T-helper 2 cell treated with Interferon-gamma antibody and Interleukin-4, amounts not matched to agents 100 ng/mL and 5 ng/mL, for 36 hours (primary cell): ENCODE measurements around the gene CTAGE15. TPM values are rescaled to one million over a fixed set of nuclear protein-coding genes. Genes with fewer than 3 reads are reported as not detected.
"Not testable (repeated sequence)": the region's sequence is repeated elsewhere in the genome, so short reads cannot be mapped to it uniquely, and the experiment has no call there.

ENCODE experiments used
- intact Hi-C: fragments of 100-400 bp; cut with micrococcal nuclease; formaldehyde crosslinking; loops from one replicate; pipeline ENCODE4 v1.15.1; 2023
- total RNA-seq: library from RNA; stranded (reverse); gene quantifications from 2 replicates; pipeline ENCODE4 v1.2.3, GENCODE V29; 2022

The CTAGE15 gene
- 1.3 and 2.0 TPM in 2 replicates for total RNA-seq

DNA sequence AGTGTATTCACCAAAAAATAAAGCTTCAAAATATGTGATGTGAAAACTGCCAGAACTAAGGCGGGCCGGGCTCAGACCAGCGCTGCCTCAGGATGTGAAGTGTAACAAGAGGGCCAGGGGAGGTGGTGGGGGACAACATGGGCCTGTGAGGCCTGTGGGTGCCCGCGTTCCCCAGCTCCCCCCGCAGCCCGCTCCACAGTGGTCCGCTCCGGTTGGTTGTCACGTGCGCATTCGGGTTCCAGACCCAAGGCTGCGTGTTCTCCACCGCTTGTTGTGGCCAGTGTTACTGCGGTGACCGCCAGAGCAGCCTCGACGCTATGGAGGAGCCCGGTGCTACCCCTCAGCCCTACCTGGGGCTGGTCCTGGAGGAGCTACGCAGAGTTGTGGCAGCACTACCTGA lies at the start of gene CTAGE15:
Gene CTAGE15 (plus strand): TSS at position 301 of the 400 bp plus-strand sequence. CDS start 17 bp downstream, at position 318.
- intact Hi-C loops = not testable (repeated sequence)

DNA sequence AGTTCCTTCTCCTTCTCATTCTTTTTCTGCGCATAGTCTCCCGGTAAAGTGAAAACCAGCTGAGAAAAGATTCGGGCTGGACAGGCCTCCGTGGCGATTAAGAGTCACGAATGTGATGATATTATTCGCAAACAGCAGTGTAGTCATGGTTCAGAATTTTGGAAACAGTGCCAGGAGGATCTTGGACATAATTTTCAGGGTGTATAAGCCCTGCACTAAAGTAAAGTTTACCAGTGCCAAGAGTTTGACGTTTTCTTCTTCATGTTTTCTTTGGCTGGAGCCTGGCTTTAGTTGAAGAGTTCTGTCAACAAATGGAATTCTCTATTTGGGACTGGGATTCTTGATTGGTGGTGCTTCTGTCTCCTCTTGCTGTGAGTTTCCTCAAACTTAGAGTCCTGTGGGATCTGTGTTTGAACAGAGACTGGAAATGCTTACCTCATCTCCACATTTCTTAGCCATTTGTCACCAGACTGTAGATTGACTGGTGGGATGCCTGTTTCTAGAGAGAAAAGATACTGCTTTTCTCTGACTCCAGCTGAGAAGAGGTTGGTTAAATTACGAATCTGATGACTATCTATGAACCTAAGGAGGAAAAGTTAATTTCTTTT lies 49.2 kb upstream of the CTAGE15 start:
- intact Hi-C loops = not testable (repeated sequence)

DNA sequence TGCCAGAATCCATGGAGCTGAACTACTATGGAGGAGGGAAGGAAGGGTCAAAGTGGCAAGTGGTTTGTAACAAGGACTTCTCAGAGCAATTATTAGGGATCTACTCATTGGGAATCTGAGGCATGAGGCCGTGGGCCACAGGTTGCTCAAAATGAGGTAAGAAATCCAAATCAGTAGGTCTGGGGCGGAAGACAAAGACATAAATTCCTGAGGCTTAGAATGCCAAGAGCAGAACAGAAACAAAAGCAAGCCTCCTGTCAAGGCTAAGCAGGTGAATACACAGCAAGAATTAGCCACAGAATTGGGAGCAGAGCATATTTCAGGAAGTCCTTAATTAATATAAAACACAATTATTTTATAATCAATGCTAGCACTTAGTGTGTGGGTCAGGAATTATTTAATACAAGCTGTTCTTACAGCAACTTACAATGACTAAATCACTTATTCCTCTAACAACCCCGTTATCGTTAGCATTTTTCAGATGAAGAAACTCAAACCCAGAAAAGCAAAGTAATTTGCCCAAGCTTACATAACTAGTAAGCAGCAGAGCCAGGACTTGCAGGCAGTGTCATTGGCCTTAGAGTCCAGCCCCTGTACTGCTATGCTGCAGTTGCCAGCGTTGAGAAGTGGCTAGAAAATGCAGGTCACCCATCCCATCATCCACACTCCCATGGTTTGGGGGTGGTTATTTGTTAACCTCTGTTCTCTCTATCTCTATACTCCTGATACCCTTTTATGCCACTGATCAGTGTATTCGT lies 40.3 kb upstream of the CTAGE15 start:
- intact Hi-C loops = not testable (repeated sequence)

GRCh38 chr7:143531932-143532331 lies 39.7 kb upstream of the CTAGE15 start:
- intact Hi-C loops = not testable (repeated sequence)

GRCh38 chr7:143533213-143533839 lies 38.3 kb upstream of the CTAGE15 start:
- intact Hi-C loops = not testable (repeated sequence)

DNA sequence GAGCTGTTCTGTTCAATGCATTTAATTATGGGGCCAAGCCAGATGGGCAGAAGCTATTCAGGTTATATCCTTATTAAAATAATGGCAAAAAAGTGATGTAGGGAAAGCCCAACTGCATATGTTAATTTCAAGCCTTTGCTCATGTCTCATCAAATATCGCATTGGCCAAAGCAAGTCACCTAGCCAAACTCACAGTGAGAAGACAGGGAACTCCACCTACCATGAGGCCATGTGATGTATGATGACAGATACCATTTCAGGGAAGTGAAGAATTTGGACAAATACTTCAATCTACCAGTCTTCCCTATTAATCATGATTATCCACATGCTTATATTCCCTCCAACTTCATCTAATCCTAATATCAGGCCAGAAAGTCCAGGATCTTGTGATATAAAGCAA lies 35.2 kb upstream of the CTAGE15 start:
- intact Hi-C loops = not testable (repeated sequence)

- intact Hi-C loops = not testable (repeated sequence)
These were observed 28.1 kb upstream of the CTAGE15 start for GRCh38 chr7:143543288-143544038.

GRCh38 chr7:143555968-143556367 lies 15.6 kb upstream of the CTAGE15 start:
- intact Hi-C loops = not testable (repeated sequence)

- intact Hi-C loops = not testable (repeated sequence)
These were observed 8.3 kb upstream of the CTAGE15 start for GRCh38 chr7:143563306-143563705.

- intact Hi-C loops = not testable (repeated sequence)
These were observed 5.6 kb upstream of the CTAGE15 start for GRCh38 chr7:143566001-143566400.

GRCh38 chr7:143588183-143588582 lies 16.6 kb downstream of the CTAGE15 start:
- intact Hi-C loops = not testable (repeated sequence)

DNA sequence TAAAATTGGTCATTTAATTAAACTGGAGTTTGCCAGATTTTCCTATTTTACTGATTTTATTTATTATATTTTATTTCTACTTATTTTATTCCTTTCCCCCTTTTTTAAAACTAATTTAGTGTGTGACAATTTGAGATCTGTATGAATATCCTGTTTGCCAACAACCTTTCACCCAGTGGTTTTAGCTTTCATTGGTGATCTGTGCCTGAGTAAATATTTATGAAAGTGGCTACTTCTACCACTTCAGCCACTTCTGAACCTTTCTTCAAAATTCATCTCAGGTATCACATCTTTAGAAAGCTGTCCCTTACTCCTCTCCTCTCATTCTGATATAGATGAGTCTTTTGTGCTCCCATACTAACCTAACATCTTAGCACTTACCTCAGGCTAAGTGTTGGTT lies 18.3 kb downstream of the CTAGE15 start:
- intact Hi-C loops = not testable (repeated sequence)

DNA sequence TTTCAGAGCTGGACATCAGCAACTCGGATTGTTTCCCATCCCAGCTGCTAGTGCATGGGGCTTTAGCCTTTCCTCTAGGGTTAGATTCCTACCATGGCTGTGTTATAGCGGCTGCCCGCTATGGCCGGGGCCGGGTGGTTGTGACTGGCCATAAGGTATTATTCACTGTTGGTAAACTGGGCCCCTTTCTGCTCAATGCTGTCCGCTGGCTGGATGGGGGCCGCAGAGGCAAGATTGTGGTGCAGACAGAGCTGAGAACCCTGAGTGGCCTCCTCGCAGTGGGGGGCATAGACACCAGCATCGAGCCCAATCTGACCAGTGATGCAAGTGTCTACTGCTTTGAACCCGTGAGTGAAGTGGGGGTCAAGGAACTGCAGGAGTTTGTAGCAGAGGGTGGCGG lies 26.5 kb downstream of the CTAGE15 start:
- intact Hi-C loops = not testable (repeated sequence)

GRCh38 chr7:143603549-143603948 lies 31.9 kb downstream of the CTAGE15 start:
- intact Hi-C loops = not testable (repeated sequence)

GRCh38 chr7:143606088-143606487 lies 34.5 kb downstream of the CTAGE15 start:
- intact Hi-C loops = not testable (repeated sequence)

GRCh38 chr7:143615545-143615944 lies 43.9 kb downstream of the CTAGE15 start:
- intact Hi-C loops = not testable (repeated sequence)

- intact Hi-C loops = not testable (repeated sequence)
These were observed 45.6 kb downstream of the CTAGE15 start for GRCh38 chr7:143617204-143617603.

- intact Hi-C loops = not testable (repeated sequence)
These were observed 48.5 kb downstream of the CTAGE15 start for GRCh38 chr7:143620058-143620457.

DNA sequence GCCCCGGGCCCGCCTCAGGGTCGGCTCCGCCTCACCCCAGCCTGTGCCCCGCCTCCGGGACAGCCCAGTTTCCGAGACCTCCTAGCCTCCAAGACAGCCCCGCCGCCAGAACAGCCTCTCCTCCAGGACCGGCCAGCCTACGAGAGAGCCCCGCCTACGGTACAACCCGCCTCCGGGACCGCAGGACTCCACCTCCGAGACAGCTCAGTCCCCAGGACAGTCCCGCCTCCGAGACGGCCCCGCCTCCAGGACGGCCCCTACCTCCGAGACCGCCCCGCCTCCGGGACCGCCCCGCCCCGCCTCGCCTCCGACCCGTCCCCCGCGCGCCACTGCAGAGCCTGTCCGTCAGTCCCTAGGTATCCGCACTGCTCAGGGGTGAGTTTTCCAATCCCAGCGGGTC lies 49.0 kb downstream of the CTAGE15 start, which contains the start of gene TCAF2:
Gene TCAF2 (plus strand): TSS at position 329 of the 400 bp plus-strand sequence.
- intact Hi-C loops = not testable (repeated sequence)

DNA sequence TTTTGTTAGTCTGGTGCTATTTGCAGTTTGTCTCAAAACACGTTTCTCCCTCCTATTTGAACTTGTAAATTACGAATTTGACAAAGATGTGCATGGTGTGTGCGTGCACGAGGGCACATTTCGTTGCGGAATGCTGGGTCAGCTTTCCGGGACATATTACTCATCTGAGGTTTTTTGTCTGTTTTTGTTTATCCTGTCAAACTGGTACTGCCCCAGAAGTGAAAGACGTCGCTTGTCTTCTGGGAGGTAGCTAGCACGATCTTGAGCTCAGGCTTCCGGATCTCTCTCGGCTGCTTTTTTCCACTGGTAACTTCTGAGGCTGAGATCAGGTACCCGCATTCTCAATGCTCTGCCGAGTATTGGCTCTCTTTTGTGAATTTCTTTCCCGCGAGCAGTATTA lies 49.6 kb downstream of the CTAGE15 start:
- intact Hi-C loops = not testable (repeated sequence)

DNA sequence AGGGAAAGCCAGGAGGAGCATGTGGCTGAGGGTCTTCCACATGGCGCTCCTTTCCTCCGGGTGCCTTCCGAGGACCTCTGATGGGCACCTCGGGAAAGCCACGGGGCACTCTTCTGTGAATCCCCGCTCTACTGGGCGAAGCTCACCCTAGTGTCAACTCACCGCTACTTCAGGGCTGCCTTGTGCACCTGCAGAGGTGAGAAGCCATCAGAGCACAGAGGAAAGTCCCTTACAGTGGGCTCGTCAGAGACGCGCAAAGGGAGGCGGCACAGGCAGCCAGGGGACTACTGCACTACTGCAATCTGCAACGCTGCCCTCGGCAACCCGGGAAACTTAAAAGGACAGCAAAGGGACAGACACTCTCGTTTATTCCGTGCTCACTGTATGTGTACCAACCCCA lies 50.5 kb downstream of the CTAGE15 start:
- intact Hi-C loops = not testable (repeated sequence)
